ENCODE results near the gene ANKRD13C.
"Not testable (repeated sequence)": the region's sequence is repeated elsewhere in the genome, so short reads cannot be mapped to it uniquely, and the experiment has no call there.

DNA sequence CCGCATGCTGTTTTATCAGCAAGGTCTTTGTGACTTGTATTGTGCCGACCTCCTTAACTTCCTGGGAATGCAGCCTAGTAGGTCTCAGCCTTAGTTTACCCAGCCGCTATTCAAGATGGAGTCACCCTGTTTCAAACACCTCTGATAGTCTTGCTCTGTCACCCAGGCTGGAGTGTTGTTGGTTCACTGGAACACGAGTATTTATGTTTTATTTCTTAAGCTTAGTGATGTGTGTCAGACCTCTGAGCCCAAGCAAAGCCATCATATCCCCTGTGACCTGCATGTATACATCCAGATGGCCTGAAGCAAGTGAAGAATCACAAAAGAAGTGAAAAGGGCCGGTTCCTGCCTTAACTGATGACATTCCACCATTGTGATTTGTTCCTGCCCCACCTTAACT is 12.9 kb upstream of the ANKRD13C start:
- TF ChIP-seq, protein P1, sequence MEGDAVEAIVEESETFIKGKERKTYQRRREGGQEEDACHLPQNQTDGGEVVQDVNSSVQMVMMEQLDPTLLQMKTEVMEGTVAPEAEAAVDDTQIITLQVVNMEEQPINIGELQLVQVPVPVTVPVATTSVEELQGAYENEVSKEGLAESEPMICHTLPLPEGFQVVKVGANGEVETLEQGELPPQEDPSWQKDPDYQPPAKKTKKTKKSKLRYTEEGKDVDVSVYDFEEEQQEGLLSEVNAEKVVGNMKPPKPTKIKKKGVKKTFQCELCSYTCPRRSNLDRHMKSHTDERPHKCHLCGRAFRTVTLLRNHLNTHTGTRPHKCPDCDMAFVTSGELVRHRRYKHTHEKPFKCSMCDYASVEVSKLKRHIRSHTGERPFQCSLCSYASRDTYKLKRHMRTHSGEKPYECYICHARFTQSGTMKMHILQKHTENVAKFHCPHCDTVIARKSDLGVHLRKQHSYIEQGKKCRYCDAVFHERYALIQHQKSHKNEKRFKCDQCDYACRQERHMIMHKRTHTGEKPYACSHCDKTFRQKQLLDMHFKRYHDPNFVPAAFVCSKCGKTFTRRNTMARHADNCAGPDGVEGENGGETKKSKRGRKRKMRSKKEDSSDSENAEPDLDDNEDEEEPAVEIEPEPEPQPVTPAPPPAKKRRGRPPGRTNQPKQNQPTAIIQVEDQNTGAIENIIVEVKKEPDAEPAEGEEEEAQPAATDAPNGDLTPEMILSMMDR (IDR thresholded peaks at IDR 0.05; ENCODE audit: low read length) = not testable (repeated sequence)
- not testable (repeated sequence) for TF ChIP-seq EZH2phosphoT487 (IDR thresholded peaks at IDR 0.05; ENCODE audit: low read length); EZH2 (optimal IDR thresholded peaks at IDR 0.05; ENCODE audit: low read depth, low read length)

Measured in MM.1S (cell line).